ENCODE measurements around the gene ZNF662. TPM values are rescaled to one million over a fixed set of nuclear protein-coding genes. Genes with fewer than 3 reads are reported as not detected.
A peak's percentile ranks its signal among the peaks of the same experiment; 100 is the strongest.

The ZNF662 gene
- total RNA-seq, 6 experiments from 2014 or later: 1.4 to 10.9 (median 3.3) TPM

DNA sequence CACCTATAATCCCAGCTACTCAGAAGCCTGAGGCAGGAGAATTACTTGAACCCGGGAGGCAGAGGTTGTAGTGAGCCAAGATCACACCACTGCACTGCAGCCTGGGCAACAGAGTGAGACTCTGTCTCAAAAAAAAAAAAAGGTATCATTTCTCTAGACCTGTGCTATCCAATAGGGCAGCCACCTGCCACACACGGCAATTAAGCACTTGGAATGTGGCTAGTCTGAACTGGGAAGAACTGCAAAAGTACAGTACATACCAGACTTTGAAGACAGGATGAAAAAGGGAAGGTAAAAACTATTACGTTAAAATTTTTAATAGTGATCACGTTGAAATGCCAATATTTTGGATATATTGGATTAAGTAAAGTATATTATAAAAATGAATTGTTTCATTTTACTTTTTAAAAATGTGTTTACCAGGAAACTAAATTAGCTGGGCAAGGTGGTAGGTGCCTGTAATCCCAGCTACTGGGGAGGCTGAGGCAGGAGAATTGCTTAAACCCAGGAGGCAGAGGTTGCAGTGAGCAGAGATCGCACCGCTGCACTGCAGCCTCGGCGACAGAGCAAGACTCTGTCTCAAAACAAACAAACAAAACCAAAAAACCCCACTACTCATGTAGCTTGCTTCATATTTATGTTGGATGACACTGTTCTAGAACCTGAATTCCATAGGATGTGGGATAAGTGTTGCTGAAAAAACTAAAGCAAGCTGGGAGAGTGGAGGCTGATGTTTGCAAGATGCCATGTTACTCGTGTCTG is 32.5 kb upstream of the ZNF662 start:
- Histone ChIP-seq H3K36me3 (no peaks in the 10 kb centered on the region), H3K4me3 (peak overlapping the region; percentile 37 to 80 (median 77)), H3K27ac (peak overlapping the region; percentile 91 to 98 (median 93)), H3K27me3 (no peaks in the 10 kb centered on the region), H3K4me1 (peaks cover 0 to 36% (median 10%) of the 10 kb centered on the region in 4 donors), H3K9me3 (no peaks in the 10 kb centered on the region)
- ATAC-seq: no peak
- peak; percentile 7 for TF ChIP-seq POLR2A (IDR thresholded peaks at IDR 0.05)
- TF ChIP-seq, protein P1, sequence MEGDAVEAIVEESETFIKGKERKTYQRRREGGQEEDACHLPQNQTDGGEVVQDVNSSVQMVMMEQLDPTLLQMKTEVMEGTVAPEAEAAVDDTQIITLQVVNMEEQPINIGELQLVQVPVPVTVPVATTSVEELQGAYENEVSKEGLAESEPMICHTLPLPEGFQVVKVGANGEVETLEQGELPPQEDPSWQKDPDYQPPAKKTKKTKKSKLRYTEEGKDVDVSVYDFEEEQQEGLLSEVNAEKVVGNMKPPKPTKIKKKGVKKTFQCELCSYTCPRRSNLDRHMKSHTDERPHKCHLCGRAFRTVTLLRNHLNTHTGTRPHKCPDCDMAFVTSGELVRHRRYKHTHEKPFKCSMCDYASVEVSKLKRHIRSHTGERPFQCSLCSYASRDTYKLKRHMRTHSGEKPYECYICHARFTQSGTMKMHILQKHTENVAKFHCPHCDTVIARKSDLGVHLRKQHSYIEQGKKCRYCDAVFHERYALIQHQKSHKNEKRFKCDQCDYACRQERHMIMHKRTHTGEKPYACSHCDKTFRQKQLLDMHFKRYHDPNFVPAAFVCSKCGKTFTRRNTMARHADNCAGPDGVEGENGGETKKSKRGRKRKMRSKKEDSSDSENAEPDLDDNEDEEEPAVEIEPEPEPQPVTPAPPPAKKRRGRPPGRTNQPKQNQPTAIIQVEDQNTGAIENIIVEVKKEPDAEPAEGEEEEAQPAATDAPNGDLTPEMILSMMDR (IDR thresholded peaks at IDR 0.05): no peak
- 39% methylated on average over 9 of the region's 9 CpGs for WGBS (ENCODE audit: insufficient coverage, low coverage, low lambda C conversion rate, missing lambda C conversion rate)
- intact Hi-C loops (cut with DNase I): no loop called here
- DNase-seq: no peak

DNA sequence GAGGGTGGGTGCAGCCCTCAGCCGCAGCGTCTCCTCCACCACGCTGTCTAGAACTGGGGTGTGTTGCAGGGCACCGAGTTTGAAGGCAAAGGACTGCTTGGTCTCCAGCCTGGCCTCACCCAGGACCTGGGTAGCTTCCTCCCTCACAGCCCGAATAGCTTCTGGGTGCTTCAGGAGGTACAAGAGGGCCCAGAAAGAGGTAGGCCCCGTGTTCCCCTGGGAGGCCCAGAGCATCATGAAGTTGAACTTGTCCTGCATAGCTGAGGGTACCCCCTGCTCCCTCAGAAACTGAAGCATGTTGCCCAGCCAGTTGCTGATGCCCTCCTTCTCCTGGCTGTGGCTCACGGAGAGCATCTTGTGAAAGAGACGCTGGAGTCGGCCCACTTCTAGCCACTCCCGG is 31.2 kb upstream of the ZNF662 start:
- TF ChIP-seq POLR2A (IDR thresholded peaks at IDR 0.05): no peak
- TF ChIP-seq, protein P1 (IDR thresholded peaks at IDR 0.05): no peak
- intact Hi-C loops (cut with DNase I): no loop called here
- Histone ChIP-seq H3K27ac (peak overlapping the region; percentile 91 to 98 (median 93)), H3K27me3 (no peaks in the 10 kb centered on the region), H3K4me1 (peaks cover 0 to 36% (median 10%) of the 10 kb centered on the region in 4 donors), H3K9me3 (no peaks in the 10 kb centered on the region), H3K36me3 (no peaks in the 10 kb centered on the region), H3K4me3 (peak overlapping the region; percentile 37 to 80 (median 77))
- DNase-seq (no peak), ATAC-seq (peak in 3 of 4 donors; percentile 0 to 7 (median 3))
- 40% methylated on average over 1 of the region's 10 CpGs for WGBS (ENCODE audit: insufficient coverage, low coverage, low lambda C conversion rate, missing lambda C conversion rate)

DNA sequence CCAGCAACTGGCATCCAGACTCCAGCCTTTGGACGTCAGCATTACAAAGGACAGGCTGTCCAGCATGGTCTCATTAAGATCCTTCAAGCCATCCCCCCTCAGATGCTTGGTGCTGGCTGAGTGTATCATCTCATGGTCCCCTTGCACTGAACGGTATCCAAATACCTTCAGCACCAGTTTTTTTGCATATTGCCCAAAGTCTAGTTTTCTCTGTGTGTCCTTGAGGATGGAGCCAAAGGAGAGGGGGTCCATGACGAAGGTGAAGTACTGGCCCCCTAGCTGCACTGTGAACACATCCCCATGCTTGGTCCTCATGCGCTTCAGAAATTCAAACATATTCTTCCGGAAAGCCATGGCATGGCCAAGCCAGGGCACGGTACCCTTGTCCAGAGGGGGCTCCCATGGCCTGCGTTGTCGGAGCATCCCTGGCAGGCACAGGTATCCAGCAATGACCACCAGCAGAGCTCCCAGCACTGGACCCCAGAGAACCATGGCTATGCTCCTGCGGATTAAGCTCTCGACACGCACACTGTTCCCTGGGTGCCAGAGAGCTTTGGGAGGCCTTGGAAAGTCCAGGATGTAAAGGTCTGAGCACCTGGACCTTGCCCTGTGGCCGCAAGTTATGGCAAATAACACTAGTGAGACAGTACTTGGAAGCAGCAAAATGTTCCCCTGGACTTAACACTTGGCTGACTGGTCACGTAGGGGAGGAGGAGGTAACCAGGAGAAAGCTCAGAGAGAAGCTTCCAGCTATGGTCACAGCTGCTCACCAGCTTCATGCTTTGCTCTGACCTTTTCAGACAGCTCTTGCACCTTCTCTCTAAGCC is 30.4 kb upstream of the ZNF662 start, which contains the start of gene CYP8B1:
CYP8B1 (minus strand) TSS at position 555 of the 827 bp plus-strand sequence; CDS start at position 492, 63 bp downstream.
- H3K36me3 ChIP-seq: no peaks in the 10 kb centered on the region
- peak; percentile 85 for TF ChIP-seq POLR2A (IDR thresholded peaks at IDR 0.05)
- TF ChIP-seq, protein P1 (IDR thresholded peaks at IDR 0.05): no peak
- intact Hi-C loops (cut with DNase I): no loop called here
- peak; percentile 48 to 81 (median 74) for ATAC-seq
- peak; percentile 75 to 94 (median 90) for DNase-seq
- H3K4me1 ChIP-seq: peaks cover 0 to 40% (median 10%) of the 10 kb centered on the region in 4 donors
- H3K4me3 ChIP-seq: peak within 1 kb of the TSS; percentile 37 to 80 (median 77)
- 15% methylated on average over 4 of the region's 13 CpGs for WGBS (ENCODE audit: insufficient coverage, low coverage, low lambda C conversion rate, missing lambda C conversion rate)
- no peaks in the 10 kb centered on the region for H3K9me3 ChIP-seq
- no peaks in the 10 kb centered on the region for H3K27me3 ChIP-seq
- peak within 1 kb of the TSS; percentile 91 to 98 (median 93) for H3K27ac ChIP-seq

DNA sequence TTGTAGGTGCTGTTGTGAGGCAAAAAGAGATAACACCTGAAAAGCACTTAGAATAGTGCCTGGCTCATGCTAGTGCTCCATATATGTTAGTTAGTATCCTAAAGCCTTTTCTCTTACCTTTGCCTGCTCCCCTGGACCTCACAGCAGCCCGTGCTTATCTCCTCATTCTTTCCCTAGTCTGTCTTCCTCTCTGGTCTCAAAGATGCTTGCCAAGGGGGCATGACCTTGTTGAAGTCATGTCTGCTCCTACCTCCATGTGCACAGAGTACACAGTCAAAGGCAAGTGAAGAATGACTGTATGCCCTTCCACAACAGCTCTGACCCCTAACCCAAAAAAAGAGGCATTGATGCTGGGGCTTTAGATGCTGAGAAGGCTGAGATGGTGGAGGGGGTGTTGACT is 29.5 kb upstream of the ZNF662 start:
- 24% methylated on average over 1 of the region's 1 CpG for WGBS (ENCODE audit: insufficient coverage, low coverage, low lambda C conversion rate, missing lambda C conversion rate)
- DNase-seq (peak in 1 of 3 donors; percentile 52), ATAC-seq (peak in 1 of 4 donors; percentile 0)
- Histone ChIP-seq H3K27ac (peak overlapping the region; percentile 91 to 98 (median 93)), H3K36me3 (no peaks in the 10 kb centered on the region), H3K27me3 (no peaks in the 10 kb centered on the region), H3K4me3 (peak overlapping the region in 1 of 3 donors; percentile 80), H3K9me3 (no peaks in the 10 kb centered on the region), H3K4me1 (peaks cover 0 to 40% (median 10%) of the 10 kb centered on the region in 4 donors)
- intact Hi-C loops (cut with DNase I): no loop called here
- TF ChIP-seq, protein P1 (IDR thresholded peaks at IDR 0.05): no peak
- TF ChIP-seq POLR2A (IDR thresholded peaks at IDR 0.05): no peak

All from right lobe of liver (tissue), 6 donors.